Kidney (tissue), 14 donors: Measurements from ENCODE around the gene CEP85. TPM values are rescaled to one million over a fixed set of nuclear protein-coding genes. Genes with fewer than 3 reads are reported as not detected.

Experiments
- DNase-seq, 5 donors: peaks; one replicate each; pipeline ENCODE4 v3.0.0-alpha.2; 2013 to 2020
- FAIRE-seq: peaks from 2 replicates; lab custom pipeline; 2012; peaks lifted over from hg19 to GRCh38; lab: Jason Lieb, UNC
- H3K27ac ChIP-seq, 2 donors: one replicate each; pipeline ENCODE4 v1.7.0; 2013; ENCODE audit warnings: low read depth in 2 of 2, low read length in 2 of 2, inconsistent platforms in 1 of 2
- H3K27me3 ChIP-seq: one replicate; pipeline ENCODE4 v1.7.1; 2013; ENCODE audit warnings: low read length, inconsistent platforms; ENCODE audit not compliant: control insufficient read depth, insufficient read depth
- H3K36me3 ChIP-seq, 3 donors: one replicate each; pipeline versions ENCODE4 v1.7.0 to v1.7.1; 2013; ENCODE audit warnings: low read length in 3 of 3, control low read depth in 1 of 3, inconsistent platforms in 1 of 3; ENCODE audit not compliant: insufficient read depth in 3 of 3, control insufficient read depth in 2 of 3
- H3K4me1 ChIP-seq, 3 donors: one replicate each; pipeline versions ENCODE4 v1.7.0 to v1.7.1; 2013; ENCODE audit warnings: low read length in 3 of 3, inconsistent platforms in 1 of 3, low read depth in 1 of 3; ENCODE audit not compliant: control insufficient read depth in 2 of 3, insufficient read depth in 2 of 3
- H3K4me3 ChIP-seq, 3 donors: one replicate each; pipeline versions ENCODE4 v1.7.0 to v1.8.1; 2013; ENCODE audit warnings: low read length in 3 of 3, control low read depth in 1 of 3, inconsistent platforms in 1 of 3
- H3K9ac ChIP-seq, 3 donors: one replicate each; pipeline versions ENCODE4 v1.7.0 to v1.7.1; 2013; ENCODE audit warnings: low read length in 3 of 3, control low read depth in 1 of 3, inconsistent platforms in 1 of 3
- H3K9me3 ChIP-seq, 3 donors: one replicate each; pipeline versions ENCODE4 v1.7.0 to v1.7.1; 2013; ENCODE audit warnings: low read length in 3 of 3, control low read depth in 1 of 3, inconsistent platforms in 1 of 3; ENCODE audit not compliant: control insufficient read depth in 2 of 3, insufficient read depth in 1 of 3
- CTCF ChIP-seq: IDR thresholded peaks from 3 replicates; pipeline ENCODE4 v1.5.1; 2012; ENCODE audit warnings: mild to moderate bottlenecking, moderate library complexity, borderline replicate concordance; ENCODE audit not compliant: insufficient read depth; ENCODE audit errors: extremely low read depth
- intact Hi-C: fragments of 100-400 bp; cut with DNase I; formaldehyde crosslinking; loops from one replicate; pipeline ENCODE4 v1.11.1; 2022
- polyA plus RNA-seq: library from polyadenylated mRNA; stranded (reverse); fragments of 350-450 nt; fragmentation: Illumina TruSeq; extraction: RNeasy Lipid Tissue Mini Kit (QIAGEN cat#74804); gene quantifications from one replicate; pipeline ENCODE4 v1.2.3, GENCODE V29; 2014; ENCODE audit warnings: low read depth, low replicate concordance; ENCODE audit not compliant: insufficient read depth
- total RNA-seq: library from RNA; stranded (reverse); fragmentation: NEBNext Ultra II Directional; extraction: Animal tissue kit (Norgen Biotek cat#: 25700); gene quantifications from one replicate; pipeline ENCODE4 v1.2.1, GENCODE V29; 2021
- donor health status: control.
- donor health status: control.
- donor health status: control.
- donor health status: control.
- donor health status: control.
- donor health status: DM: yes; HTN: yes; CAD: no.
- donor health status: Normal renal cell carcinoma (clear cell type).

CEP85 gene
- total and polyA plus RNA-seq, 2 donors from 2014 or later, result 8.4 to 8.5 TPM

- Histone ChIP-seq H3K4me1 (peaks cover 0 to 8% (median 4%) of the 10 kb centered on the region in 3 donors), H3K4me3 (peak overlapping the region; percentile 87 to 92 (median 88)), H3K27ac (peak overlapping the region; percentile 86 to 92), H3K9ac (peak overlapping the region; percentile 77 to 98 (median 84)), H3K27me3 (no peaks in the 10 kb centered on the region), H3K9me3 (no peaks in the 10 kb centered on the region), H3K36me3 (no peaks in the 10 kb centered on the region)
- intact Hi-C loops, result no loop called here
- TF ChIP-seq CTCF, result no peak
- DNase-seq, result peak in 3 of 5 donors; percentile 18 to 45 (median 44)
- no peak for FAIRE-seq
Observed at GRCh38 chr1:26234644-26235370, 807 bp downstream of the CEP85 start.

- no peak for TF ChIP-seq CTCF
- no peak overlapping the region for H3K9ac ChIP-seq
- no peak overlapping the region for H3K4me3 ChIP-seq
Observed at GRCh38 chr1:26237230-26237966, 3.4 kb downstream of the CEP85 start.

GRCh38 chr1:26239936-26240335 is 5.9 kb downstream of the CEP85 start:
- TF ChIP-seq CTCF, result no peak
- Histone ChIP-seq H3K9ac (no peak overlapping the region), H3K4me1 (peaks cover 0 to 3% (median 0%) of the 10 kb centered on the region in 3 donors), H3K27me3 (no peaks in the 10 kb centered on the region), H3K36me3 (peaks cover 0 to 2% (median 0%) of the 10 kb centered on the region in 3 donors), H3K9me3 (no peaks in the 10 kb centered on the region), H3K4me3 (no peak overlapping the region), H3K27ac (no peak overlapping the region)
- no peak for FAIRE-seq
- DNase-seq, result no peak
- intact Hi-C loops, result no loop called here

More at GRCh38 chr1:26237230-26237966, 3.4 kb downstream of the CEP85 start:
- H3K27ac ChIP-seq, result no peak overlapping the region
- FAIRE-seq (no peak), DNase-seq (no peak)
- H3K27me3 ChIP-seq, result no peaks in the 10 kb centered on the region
- H3K4me1 ChIP-seq, result peaks cover 0 to 8% (median 4%) of the 10 kb centered on the region in 3 donors
- H3K36me3 ChIP-seq, result no peaks in the 10 kb centered on the region
- no peaks in the 10 kb centered on the region for H3K9me3 ChIP-seq
- intact Hi-C loops, result no loop called here
